ENCODE results near the gene SNX30.

DNA sequence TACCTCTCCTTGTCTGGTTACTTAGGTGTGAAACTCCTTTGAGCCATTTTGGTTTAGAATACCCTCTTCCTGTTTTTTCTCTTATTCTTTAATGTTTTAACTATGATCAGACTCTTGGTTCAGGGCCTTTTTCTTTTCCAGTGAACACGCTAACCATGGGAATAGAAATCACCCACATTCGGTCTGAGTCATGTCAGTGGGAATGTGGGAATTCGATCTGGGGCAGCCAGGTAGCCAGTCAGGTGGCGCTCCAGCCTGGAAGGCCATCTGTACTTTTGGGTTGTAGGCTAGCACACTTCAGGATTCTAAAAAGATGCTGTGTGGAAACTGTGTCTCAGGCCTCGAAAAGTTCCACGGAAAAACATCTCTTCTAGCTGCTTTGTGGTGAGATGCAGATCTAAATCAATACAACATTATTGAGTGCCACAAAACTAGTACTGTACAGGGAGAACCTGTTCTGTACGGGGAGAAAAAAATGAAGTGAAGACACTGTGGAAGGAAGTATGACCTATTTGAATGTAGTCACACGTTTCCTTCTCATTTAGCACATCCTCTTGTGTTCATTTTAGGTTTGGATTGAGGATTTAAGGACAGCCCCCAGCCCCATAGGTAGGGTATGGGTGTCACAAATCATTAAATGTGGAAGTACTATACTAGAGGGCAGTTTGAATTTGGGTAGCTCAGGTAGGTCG lies 36.4 kb downstream of the SNX30 start:
- TF ChIP-seq, protein P1, sequence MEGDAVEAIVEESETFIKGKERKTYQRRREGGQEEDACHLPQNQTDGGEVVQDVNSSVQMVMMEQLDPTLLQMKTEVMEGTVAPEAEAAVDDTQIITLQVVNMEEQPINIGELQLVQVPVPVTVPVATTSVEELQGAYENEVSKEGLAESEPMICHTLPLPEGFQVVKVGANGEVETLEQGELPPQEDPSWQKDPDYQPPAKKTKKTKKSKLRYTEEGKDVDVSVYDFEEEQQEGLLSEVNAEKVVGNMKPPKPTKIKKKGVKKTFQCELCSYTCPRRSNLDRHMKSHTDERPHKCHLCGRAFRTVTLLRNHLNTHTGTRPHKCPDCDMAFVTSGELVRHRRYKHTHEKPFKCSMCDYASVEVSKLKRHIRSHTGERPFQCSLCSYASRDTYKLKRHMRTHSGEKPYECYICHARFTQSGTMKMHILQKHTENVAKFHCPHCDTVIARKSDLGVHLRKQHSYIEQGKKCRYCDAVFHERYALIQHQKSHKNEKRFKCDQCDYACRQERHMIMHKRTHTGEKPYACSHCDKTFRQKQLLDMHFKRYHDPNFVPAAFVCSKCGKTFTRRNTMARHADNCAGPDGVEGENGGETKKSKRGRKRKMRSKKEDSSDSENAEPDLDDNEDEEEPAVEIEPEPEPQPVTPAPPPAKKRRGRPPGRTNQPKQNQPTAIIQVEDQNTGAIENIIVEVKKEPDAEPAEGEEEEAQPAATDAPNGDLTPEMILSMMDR (IDR thresholded peaks at IDR 0.05) = no peak
- TF ChIP-seq POLR2A (IDR thresholded peaks at IDR 0.05) (no peak), POLR2AphosphoS5 (IDR thresholded peaks at IDR 0.05; ENCODE audit: insufficient read depth in 1 of 2, low read depth in 1 of 2) (no peak)

All from vagina (tissue), 2 donors.